ENCODE measurements around the gene GPRC5B.

The GPRC5B gene

DNA sequence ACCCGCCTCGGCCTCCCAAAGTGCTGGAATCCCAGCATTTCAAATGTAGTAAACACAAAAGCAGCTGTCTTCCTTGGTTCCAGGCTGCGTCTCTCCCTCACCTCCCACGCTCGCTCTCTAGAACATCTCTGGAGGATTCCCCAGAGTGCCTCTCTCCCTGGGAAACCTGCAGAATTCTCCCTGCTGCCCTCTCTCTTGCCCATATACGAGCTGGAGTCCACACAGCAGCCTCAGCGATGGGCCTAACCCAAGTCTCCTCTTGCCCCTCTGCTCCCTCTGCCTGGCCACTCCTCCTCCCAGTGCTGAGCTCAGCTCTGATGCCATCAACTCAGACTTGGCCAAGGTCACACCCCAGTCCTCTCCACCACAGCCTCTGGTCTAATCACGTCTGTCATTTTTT, 10.6 kb downstream of the GPRC5B start:
- Mint-ChIP-seq H3K4me3 (no peak overlapping the region), H3K27ac (peak overlapping the region; percentile 46)
- no peak for TF ChIP-seq CTCF (IDR thresholded peaks at IDR 0.05)

GRCh38 chr16:19872935-19873334, 11.7 kb downstream of the GPRC5B start:
- TF ChIP-seq CTCF (IDR thresholded peaks at IDR 0.05), result no peak
- H3K27me3 Mint-ChIP-seq (ENCODE audit: low read depth, poor library complexity), result peaks cover 6% of the 10 kb centered on the region
- H3K4me1 Mint-ChIP-seq, result peaks cover 24% of the 10 kb centered on the region
- H3K9me3 Mint-ChIP-seq, result no peaks in the 10 kb centered on the region
- DNase-seq, result no peak
- H3K36me3 Mint-ChIP-seq (ENCODE audit: low read depth), result peaks cover 55% of the 10 kb centered on the region
- H3K4me3 Mint-ChIP-seq, result no peak overlapping the region
- no peak overlapping the region for H3K27ac Mint-ChIP-seq

More for the DNA sequence above, 10.6 kb downstream of the GPRC5B start:
- DNase-seq, result no peak
- Mint-ChIP-seq H3K4me1 (peaks cover 25% of the 10 kb centered on the region), H3K36me3 (ENCODE audit: low read depth) (peaks cover 49% of the 10 kb centered on the region), H3K27me3 (ENCODE audit: low read depth, poor library complexity) (peaks cover 6% of the 10 kb centered on the region), H3K9me3 (no peaks in the 10 kb centered on the region)

DNA sequence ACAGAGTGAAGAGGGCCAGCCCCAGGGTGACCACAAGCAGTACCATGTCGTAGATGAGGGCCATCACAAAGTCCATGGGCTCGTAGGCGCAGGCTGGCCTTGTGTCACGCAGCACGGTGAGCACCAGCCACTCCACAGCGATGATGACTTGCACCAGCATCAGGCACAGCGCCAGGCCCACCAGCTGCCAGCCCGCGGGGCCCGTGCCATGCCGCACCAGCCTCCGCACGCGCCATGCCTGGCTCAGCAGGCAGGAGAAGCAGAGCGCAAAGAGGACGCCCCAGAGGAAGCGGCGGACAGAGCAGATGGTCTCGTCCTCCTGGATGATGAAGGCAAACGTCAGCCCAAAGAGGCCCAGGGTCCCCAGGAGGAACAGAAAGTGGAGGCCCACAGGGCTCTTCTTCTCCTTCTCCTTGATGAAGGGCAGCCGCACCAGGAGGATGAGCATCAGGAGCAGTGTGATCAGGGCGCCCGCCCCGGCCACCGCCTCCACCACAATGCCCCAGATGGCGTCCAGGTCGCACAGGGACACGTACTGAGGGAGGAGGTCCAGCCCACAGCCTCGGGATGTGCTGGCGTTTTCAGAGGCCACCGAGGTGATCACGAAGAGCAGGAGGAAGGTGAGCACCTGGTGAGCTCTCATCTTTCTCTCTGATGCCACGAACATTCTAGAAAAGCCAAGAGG, 12.3 kb downstream of the GPRC5B start:
- peaks cover 19% of the 10 kb centered on the region for H3K4me1 Mint-ChIP-seq
- DNase-seq, result no peak
- peaks cover 6% of the 10 kb centered on the region for H3K27me3 Mint-ChIP-seq (ENCODE audit: low read depth, poor library complexity)
- H3K36me3 Mint-ChIP-seq (ENCODE audit: low read depth), result peaks cover 58% of the 10 kb centered on the region
- TF ChIP-seq CTCF (IDR thresholded peaks at IDR 0.05), result no peak
- no peaks in the 10 kb centered on the region for H3K9me3 Mint-ChIP-seq
- H3K27ac Mint-ChIP-seq, result no peak overlapping the region
- no peak overlapping the region for H3K4me3 Mint-ChIP-seq

- H3K4me3 Mint-ChIP-seq, result no peak overlapping the region
- no peak for DNase-seq
- TF ChIP-seq CTCF (IDR thresholded peaks at IDR 0.05), result no peak
- H3K9me3 Mint-ChIP-seq, result no peaks in the 10 kb centered on the region
- peaks cover 15% of the 10 kb centered on the region for H3K4me1 Mint-ChIP-seq
- peaks cover 6% of the 10 kb centered on the region for H3K27me3 Mint-ChIP-seq (ENCODE audit: low read depth, poor library complexity)
- H3K27ac Mint-ChIP-seq, result peak overlapping the region; percentile 40
- peaks cover 60% of the 10 kb centered on the region for H3K36me3 Mint-ChIP-seq (ENCODE audit: low read depth)
These were observed 12.9 kb downstream of the GPRC5B start for GRCh38 chr16:19871721-19872120.

DNA sequence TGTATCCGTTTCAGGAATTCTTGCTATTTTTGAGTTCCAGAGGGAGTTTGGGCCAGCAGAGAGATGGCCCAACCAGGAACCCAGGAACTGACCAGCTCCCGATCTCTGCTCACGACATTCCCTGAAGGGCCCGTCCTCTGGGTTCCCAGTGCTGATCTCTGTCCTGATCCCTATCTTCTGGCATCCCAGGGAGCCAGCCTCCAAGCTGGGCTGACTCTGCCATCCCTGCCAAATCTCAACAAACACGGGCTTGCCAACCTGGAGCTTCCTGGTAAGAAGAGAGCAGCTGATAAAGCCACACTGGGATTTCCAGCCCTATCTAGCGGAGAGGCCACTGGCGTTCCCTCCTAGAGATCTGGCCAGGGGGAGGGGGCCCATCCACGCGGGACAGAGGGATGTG, 16.2 kb downstream of the GPRC5B start:
- Mint-ChIP-seq H3K27me3 (ENCODE audit: low read depth, poor library complexity) (peaks cover 6% of the 10 kb centered on the region), H3K27ac (no peak overlapping the region), H3K4me1 (no peaks in the 10 kb centered on the region), H3K4me3 (no peak overlapping the region), H3K9me3 (no peaks in the 10 kb centered on the region), H3K36me3 (ENCODE audit: low read depth) (peaks cover 60% of the 10 kb centered on the region)
- no peak for TF ChIP-seq CTCF (IDR thresholded peaks at IDR 0.05)
- no peak for DNase-seq

DNA sequence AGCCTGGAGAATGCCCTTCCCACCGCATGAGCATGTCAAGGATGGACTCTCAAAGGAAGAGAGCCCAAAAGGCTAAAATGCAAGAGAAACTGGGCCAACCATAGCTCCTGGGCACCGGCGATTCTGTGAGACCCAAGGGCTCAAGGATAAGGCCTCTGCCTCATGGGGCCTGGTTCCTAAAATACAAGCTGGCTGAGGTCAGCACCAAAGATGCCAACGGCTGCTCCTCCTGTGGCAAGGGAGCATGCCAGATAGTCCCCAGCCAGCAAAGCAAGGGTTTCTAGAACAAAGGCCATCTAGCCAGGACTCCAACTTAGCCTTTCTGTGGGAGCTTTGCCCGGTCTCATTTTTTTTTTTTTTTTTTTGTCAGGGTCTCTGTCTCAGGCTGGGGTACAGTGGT, 20.1 kb downstream of the GPRC5B start:
- H3K27me3 Mint-ChIP-seq (ENCODE audit: low read depth, poor library complexity), result peaks cover 4% of the 10 kb centered on the region
- no peaks in the 10 kb centered on the region for H3K9me3 Mint-ChIP-seq
- H3K4me1 Mint-ChIP-seq, result peaks cover 29% of the 10 kb centered on the region
- no peak for TF ChIP-seq CTCF (IDR thresholded peaks at IDR 0.05)
- no peak for DNase-seq
- no peak overlapping the region for H3K27ac Mint-ChIP-seq
- peaks cover 50% of the 10 kb centered on the region for H3K36me3 Mint-ChIP-seq (ENCODE audit: low read depth)
- no peak overlapping the region for H3K4me3 Mint-ChIP-seq
